GOT3 (cell line): ENCODE results near the gene PDE2A.

Source experiments
- DNase-seq: peaks from one replicate; lab custom pipeline; 2025; ENCODE audit warnings: mixed read lengths; lab: John Stamatoyannopoulos, UW

The PDE2A gene

GRCh38 chr11:72682858-72683243 lies 8.6 kb upstream of the PDE2A start:
- no peak for DNase-seq

GRCh38 chr11:72682238-72682857 lies 8.1 kb upstream of the PDE2A start:
- no peak for DNase-seq

GRCh38 chr11:72681226-72682153 lies 7.3 kb upstream of the PDE2A start:
- no peak for DNase-seq

- no peak for DNase-seq
These were observed 6.5 kb upstream of the PDE2A start for GRCh38 chr11:72680624-72681158.

- no peak for DNase-seq
These were observed 5.6 kb upstream of the PDE2A start for GRCh38 chr11:72679869-72680268.

GRCh38 chr11:72678524-72678923 lies 4.3 kb upstream of the PDE2A start:
- no peak for DNase-seq

GRCh38 chr11:72676861-72677341 lies 2.7 kb upstream of the PDE2A start:
- DNase-seq = no peak

- no peak for DNase-seq
These were observed 999 bp upstream of the PDE2A start for GRCh38 chr11:72675221-72675620.

- DNase-seq = no peak
These were observed 809 bp downstream of the PDE2A start for GRCh38 chr11:72673284-72673942.

- DNase-seq = no peak
These were observed 1.5 kb downstream of the PDE2A start for GRCh38 chr11:72672597-72673238.

GRCh38 chr11:72671152-72672099 lies 2.8 kb downstream of the PDE2A start:
- DNase-seq = no peak

- DNase-seq = no peak
These were observed 4.2 kb downstream of the PDE2A start for GRCh38 chr11:72670041-72670440.

- DNase-seq = no peak
These were observed 4.7 kb downstream of the PDE2A start for GRCh38 chr11:72669527-72669926.

- DNase-seq = no peak
These were observed 5.4 kb downstream of the PDE2A start for GRCh38 chr11:72668629-72669347.

- DNase-seq = no peak
These were observed 8.2 kb downstream of the PDE2A start for GRCh38 chr11:72665911-72666472.

GRCh38 chr11:72662036-72662435 lies 12.2 kb downstream of the PDE2A start:
- no peak for DNase-seq

GRCh38 chr11:72661486-72661885 lies 12.7 kb downstream of the PDE2A start:
- no peak for DNase-seq

GRCh38 chr11:72658989-72659640 lies 15.1 kb downstream of the PDE2A start:
- DNase-seq = no peak

- DNase-seq = no peak
These were observed 16.7 kb downstream of the PDE2A start for GRCh38 chr11:72657411-72658100.
